GM19238 (cell line): ENCODE results near the gene ATP1A3.
A peak's percentile ranks its signal among the peaks of the same experiment; 100 is the strongest.
"Not testable (repeated sequence)": the region's sequence is repeated elsewhere in the genome, so short reads cannot be mapped to it uniquely, and the experiment has no call there.

Source experiments
- DNase-seq: peaks from one replicate; pipeline ENCODE4 v3.0.0; 2011; ENCODE audit warnings: low spot score; ENCODE audit not compliant: insufficient read length

The ATP1A3 gene

GRCh38 chr19:41993612-41994483 is at the start of gene ATP1A3:
Gene ATP1A3 (minus strand): TSS chr19:41994230. CDS start chr19:41994076, 154 bp downstream.
- DNase-seq: peak; percentile 76

- DNase-seq: no peak
Observed at GRCh38 chr19:42042455-42043170, 48.6 kb upstream of the ATP1A3 start.

DNA sequence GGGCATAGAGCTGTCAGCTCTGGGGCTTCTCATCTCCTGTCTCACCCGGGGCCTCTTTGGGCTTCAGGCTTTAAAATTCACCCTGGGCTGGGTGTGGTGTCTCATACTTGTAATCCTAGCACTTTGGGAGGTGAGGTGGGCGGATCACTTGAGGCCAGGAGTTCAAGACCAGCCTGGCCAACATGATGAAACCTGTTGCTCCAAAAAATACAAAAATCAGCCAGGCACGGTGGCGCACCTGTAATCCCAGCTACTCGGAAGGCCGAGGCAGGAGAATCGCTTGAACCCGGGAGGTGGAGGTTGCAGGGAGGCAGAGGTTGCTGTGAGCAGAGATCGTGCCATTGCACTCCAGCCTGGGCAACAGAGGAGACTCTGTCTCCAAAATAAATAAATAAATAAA is 46.5 kb upstream of the ATP1A3 start:
- not testable (repeated sequence) for DNase-seq

DNA sequence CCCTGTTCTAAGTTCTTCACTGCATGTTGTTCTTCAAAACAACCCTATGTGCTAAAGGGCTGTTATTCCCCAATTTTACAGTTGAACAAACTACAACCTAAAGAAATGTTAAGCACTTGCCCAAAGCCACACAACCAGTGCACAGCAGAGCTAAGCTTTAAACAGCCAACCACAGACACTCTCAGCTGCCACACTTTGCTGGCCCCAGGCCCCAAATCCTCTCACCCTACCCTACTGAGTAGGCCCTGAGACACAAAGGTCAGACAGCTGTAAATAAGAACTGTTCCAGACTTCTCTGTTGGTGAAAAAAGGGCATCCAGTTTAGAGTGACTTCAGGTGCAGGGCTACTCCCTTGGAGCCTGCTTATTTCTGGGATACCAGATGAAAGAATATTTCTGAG is 46.0 kb upstream of the ATP1A3 start:
- DNase-seq: no peak

GRCh38 chr19:42038666-42039065 is 44.6 kb upstream of the ATP1A3 start:
- DNase-seq: no peak

GRCh38 chr19:42037649-42038048 is 43.6 kb upstream of the ATP1A3 start:
- no peak for DNase-seq

- peak; percentile 76 for DNase-seq
Observed at GRCh38 chr19:42034640-42035391, 40.8 kb upstream of the ATP1A3 start.

- DNase-seq: no peak
Observed at GRCh38 chr19:42033413-42033812, 39.4 kb upstream of the ATP1A3 start.

DNA sequence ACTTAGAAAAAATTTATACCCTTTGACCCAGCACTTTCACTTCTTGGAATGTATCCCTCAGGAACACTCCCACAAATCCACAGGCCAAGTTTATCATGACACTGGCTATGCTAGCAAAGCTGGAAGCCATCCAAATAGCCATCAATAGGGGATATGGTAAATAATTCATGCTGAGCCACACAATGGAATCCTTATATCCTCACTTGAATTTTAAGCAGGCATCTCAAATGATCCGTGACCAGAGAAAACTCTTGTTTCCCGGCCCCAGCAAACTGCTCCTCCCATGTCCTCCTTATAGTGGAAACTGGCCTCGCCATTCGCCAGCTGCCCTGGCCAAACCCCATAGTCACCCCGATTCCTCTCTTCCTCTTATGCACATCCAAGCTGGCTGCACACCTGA is 38.4 kb upstream of the ATP1A3 start:
- no peak for DNase-seq

GRCh38 chr19:42030645-42031440 is 36.8 kb upstream of the ATP1A3 start:
- no peak for DNase-seq

DNA sequence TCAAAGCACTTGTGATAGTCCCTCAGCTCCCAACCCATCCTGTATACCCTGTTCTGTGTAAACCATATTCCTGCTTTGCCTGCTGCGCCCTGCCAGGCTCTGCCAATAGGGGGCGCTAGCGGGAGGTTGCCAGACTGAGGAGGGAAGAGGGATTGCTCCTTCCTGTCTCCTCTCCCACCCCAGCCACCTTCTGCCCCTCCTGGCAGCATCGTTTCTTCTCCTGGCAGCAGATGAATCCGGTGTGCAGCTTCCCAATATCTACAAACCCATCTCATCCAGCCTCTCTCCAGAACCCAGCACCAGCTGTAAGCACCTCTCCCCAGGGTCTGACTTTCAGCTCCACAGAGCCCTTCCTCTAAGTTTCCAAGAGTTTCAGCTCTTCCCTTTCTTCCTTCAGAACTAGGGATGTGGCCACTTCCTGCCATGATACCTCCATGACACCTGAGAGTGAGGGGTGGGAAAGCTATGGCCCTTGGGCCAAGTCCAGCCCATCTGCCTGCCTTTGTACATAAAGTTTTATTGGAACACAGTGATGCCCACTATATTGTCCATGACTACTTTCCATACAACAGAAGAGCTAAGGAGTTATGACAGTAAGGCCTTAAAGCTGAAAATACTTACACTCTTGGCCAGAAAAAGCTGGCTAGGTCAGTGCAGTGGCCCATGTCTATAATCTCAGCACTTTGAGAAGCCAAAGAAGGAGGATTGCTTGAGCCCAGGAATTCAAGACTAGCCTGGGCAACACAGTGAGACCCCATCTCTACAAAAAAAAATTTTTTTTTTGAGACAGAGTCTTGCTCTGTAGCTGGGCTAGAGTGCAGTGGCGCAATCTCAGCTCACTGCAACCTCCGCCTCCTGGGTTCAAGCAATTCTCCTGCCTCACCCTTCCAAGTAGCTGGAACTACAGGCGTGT is 34.5 kb upstream of the ATP1A3 start:
- no peak for DNase-seq

DNA sequence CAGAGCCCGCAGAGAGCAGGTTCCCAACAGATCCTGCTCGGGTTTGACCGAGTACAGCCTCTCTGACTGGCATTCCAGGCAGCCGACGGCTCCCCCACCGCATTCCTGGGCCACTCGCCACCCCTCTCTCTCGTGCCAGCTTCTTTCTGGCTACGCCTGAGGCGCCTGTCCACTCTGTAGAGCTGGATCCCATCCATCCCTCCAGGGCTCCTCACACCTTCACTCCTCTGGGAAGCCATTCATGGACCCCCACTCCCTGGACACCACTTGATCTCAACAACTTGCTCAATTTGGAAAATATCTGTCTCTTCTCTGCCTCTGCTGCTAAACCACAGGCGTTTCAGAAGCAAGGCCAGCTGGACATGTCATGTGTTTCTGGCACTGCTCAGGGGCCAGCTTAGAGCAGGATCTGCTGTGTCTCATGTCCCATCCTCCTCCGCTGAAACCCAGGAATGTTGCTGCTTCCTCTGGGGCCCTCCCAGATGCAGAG is 30.6 kb upstream of the ATP1A3 start:
- no peak for DNase-seq

DNA sequence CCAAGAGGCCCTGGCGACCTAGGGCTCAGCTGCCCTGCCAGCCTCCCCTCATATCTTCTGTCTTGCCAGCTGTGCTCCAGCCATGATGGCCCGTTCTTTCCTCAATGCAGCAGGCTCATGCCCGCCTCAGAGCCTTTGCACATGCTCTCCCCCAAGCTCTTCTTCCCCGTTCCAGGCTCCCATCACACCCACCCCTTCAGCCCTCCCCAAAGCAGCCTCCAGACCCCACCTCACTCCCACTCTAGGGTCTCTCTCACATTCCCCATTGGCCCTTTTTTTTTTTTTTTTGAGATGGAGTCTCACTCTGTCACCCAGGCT is 29.9 kb upstream of the ATP1A3 start:
- DNase-seq: no peak

DNA sequence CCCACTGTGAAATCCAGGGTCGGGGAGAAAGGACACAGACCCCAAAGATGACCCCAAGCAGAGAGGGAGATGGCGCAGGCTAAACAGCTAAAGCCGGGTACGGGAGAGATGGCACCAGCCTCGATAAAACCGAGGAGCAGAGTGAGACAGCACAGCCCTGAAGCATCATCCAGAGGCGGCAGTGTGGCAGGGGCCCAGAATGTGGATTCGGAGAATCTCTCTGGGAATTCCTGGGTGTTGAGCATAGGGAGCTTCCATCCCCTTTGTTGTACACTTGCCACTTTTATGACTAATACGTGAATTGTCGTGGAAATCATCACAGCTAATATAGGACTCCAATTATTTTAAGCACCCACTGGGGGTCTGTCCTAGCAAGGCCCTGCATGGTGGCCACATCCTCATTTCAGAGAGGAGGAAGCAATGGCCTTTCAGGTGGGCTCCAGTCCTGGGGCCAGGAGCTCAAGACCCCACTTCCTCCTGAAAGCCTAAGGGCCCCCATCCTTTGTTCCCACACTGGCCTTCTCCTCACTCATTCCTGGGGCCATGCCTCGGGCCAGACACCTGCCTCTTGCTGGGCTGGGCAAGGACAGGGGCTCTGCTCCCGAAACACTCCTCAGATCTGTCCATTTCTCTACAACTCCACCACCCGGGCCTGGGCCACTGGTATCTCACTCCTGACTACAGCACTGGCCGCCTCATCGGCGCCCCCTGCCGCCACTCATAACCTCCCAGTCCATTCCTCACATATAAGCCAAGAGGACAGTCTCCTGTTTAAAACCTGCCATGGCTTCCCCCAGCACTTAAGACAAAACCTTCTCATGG is 29.3 kb upstream of the ATP1A3 start:
- no peak for DNase-seq

DNA sequence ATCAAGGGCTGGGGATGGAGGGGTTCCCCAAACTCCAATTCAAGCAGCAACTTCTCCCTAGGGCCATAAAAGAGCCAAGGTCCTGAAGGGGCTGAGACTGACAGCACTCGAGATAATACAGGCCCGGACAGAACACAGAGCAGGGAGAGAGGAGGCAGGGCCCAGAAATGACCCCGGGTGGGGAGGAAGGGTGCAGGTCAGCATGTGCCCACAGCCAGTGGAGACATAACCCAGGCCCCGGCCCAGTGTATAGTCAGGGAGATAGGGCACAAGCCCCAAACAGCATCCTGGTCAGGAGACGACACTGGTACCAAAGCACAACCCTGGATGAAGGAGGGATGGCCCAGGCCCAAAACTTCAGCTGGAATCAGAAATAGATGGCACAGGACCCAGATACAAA is 28.6 kb upstream of the ATP1A3 start:
- DNase-seq: no peak

- DNase-seq: no peak
Observed at GRCh38 chr19:42021185-42021584, 27.2 kb upstream of the ATP1A3 start.

GRCh38 chr19:42018503-42019193 is 24.6 kb upstream of the ATP1A3 start:
- no peak for DNase-seq

DNA sequence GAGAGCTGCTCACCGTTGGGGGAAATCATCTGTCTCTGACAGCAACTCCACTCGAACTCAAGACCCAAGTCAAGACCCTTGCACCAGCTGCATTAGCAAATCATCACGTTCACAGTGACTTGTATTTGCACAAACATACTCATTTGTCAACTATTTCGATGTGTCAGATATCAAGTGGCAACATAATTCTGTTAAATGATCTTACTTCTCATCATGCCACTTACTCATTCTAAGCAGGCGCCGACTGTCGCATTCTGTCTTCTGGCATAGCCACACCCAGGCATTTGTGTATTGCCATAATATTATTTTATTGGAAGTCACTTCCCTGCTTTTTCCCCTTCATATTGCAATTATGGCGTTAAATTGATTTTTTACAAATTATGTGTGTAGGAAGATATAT is 23.0 kb upstream of the ATP1A3 start:
- DNase-seq: no peak

DNA sequence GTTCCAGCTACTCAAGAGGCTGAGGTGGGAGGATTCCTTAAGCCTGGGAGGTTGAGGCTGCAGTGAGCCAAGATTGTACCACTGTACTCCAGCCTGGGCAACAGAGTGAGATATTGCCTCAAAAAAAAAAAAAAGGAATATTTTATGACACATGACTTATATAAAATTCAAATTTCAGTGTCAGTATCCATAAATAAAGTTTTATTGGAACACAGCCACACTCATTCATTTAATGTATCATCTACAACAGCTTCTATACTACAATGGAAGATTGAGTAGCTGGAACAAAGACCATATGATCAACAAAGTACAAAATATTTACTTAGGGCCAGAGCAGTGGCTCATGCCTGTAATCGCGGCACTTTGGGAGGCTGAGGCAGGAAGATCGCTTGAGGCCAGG is 18.7 kb upstream of the ATP1A3 start:
- DNase-seq: not testable (repeated sequence)
